GM21367 (cell line): Measurements from ENCODE around the gene REXO1.

ENCODE experiments used
- ATAC-seq: cut with Tn5 transposase; IDR thresholded peaks from one replicate; pipeline ENCODE4 v1.9.1; 2021; ENCODE audit not compliant: unreplicated experiment

The REXO1 gene

DNA sequence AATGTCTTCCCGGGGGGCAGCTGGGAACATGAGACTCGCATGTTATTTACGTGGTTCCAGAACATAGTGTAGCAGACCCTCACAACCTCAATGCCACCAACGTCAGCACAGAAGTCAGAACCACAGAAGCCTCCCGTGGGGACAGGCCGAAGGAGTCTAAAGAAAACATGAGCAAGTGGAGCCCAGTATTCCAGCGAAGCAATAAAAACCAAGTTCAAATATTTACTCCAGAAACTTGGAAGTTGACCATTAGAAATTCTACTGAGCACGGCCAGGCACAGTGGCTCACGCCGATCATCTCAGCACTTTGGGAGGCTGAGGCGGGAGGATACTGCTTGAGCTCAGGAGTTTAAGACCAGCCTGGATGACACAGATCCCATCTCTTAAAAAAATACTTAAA lies 18.3 kb downstream of the REXO1 start:
- ATAC-seq = no peak

DNA sequence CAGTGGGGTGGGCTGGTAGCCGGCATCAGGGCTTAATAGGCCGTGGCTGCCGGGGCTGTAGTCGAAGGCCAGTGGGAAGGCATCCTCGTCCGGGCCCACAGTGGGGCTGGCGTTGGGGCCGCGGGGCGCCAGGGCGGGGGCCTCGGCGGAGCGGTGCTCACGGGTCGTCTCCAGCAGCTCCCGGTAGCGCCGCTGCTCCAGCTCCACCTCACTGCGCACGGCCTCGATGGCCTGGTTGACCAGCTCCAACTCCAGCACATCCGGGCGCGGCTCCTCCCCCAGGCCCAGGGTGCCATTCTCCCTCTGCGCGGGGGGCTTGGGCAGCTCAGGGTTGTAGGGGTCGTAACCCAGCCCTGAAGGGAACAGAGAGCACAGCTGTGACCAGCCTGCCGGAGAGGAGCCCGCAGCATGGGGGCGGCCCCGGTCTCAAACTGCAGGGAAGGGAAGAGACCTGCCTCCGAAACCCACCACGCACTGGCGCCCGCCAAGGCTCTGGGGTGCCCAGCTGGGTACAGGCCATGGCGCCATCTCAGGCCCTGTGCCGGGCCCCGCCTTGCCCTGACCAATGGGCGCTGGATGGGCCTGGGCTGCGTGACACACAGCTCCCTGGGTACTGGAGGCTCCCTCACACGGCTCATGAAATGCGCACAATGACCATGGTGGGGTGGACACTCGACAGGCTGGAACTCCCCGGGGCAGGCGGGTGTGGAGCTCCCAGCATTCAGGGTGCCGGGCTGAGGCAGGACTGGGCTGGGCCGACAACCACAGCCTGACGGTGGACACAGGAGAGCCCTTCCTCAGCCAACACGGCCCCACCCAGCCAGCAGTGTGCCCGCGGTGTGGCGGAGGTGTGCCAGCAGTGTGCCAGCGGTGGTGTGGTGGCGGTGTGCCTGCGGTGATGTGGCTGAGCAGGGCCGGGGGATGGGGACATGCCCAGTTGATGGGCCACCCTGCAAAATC lies 19.7 kb downstream of the REXO1 start:
- ATAC-seq = no peak

GRCh38 chr19:1827566-1828278 lies 20.6 kb downstream of the REXO1 start:
- ATAC-seq = no peak

GRCh38 chr19:1826557-1827521 lies 21.4 kb downstream of the REXO1 start:
- no peak for ATAC-seq

- ATAC-seq = no peak
Measured at GRCh38 chr19:1825909-1826556, 22.2 kb downstream of the REXO1 start.

DNA sequence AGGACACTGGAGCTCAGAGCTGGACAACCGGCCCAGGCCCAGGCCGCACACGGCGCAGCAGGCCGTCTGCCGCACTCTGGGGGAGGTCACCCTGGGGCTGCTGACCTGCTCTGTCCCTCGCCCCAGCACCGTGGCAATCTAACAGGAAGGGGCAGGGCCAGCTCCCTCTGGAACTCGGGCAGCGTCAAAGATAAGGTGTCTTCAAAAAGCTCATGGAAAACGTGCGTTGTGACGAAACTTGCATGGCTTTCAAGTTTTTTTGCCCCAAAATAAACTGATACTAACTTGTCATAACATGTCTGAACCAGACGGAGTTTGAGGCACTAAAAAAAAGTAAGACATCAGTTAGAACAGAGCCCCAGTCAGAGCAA lies 24.0 kb downstream of the REXO1 start:
- ATAC-seq = no peak

GRCh38 chr19:1823539-1824251 lies 24.6 kb downstream of the REXO1 start:
- ATAC-seq = no peak

GRCh38 chr19:1823020-1823419 lies 25.3 kb downstream of the REXO1 start:
- no peak for ATAC-seq

GRCh38 chr19:1822210-1822609 lies 26.1 kb downstream of the REXO1 start:
- no peak for ATAC-seq

DNA sequence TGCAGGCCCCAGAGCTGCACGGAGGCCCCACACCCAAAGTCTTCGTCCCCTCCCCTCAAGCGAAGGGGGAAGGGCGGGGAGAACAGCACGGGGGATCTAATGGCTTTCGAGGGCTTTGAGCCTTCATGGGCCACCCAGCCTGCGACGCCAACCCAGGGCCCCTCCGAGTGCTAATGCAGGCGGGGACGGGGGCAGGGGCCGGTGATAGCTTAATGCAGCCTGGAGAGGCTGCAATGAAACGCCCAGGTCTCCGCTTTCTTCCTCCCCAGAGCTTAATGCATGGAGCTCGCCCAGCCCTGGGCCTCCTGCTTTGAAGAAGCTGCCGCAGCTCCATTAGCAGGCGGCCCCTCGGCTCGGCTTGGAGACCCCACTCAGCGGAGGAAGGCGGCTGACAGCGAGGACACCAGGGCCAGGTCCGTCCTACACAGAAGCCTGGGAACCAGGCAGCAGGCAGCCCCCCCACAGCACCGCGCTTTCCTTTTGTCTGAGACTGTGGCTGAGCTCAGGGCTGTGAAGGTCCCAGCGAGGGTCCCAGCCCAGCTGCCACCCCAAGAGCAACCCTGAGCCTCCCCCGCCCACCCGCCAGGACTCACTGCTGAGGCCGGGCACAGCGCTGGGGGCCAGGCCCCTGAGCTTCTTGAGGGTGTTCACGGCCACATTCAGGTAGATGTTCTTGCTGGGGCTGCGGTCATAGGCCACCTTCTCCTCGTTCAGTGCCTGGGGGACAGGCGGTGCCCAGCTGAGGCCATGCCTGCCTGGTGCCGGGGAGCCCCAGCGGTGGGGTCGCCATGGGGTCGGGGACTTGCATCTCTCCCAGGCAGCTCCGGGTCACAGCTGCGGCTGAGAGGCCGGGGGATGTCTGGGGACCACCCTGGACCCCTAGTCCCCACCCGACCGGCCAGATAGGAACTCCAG lies 28.7 kb downstream of the REXO1 start:
- ATAC-seq = no peak

GRCh38 chr19:1818549-1819195 lies 29.6 kb downstream of the REXO1 start:
- no peak for ATAC-seq

GRCh38 chr19:1817553-1818179 lies 30.6 kb downstream of the REXO1 start:
- no peak for ATAC-seq

GRCh38 chr19:1816530-1817298 lies 31.6 kb downstream of the REXO1 start:
- no peak for ATAC-seq

DNA sequence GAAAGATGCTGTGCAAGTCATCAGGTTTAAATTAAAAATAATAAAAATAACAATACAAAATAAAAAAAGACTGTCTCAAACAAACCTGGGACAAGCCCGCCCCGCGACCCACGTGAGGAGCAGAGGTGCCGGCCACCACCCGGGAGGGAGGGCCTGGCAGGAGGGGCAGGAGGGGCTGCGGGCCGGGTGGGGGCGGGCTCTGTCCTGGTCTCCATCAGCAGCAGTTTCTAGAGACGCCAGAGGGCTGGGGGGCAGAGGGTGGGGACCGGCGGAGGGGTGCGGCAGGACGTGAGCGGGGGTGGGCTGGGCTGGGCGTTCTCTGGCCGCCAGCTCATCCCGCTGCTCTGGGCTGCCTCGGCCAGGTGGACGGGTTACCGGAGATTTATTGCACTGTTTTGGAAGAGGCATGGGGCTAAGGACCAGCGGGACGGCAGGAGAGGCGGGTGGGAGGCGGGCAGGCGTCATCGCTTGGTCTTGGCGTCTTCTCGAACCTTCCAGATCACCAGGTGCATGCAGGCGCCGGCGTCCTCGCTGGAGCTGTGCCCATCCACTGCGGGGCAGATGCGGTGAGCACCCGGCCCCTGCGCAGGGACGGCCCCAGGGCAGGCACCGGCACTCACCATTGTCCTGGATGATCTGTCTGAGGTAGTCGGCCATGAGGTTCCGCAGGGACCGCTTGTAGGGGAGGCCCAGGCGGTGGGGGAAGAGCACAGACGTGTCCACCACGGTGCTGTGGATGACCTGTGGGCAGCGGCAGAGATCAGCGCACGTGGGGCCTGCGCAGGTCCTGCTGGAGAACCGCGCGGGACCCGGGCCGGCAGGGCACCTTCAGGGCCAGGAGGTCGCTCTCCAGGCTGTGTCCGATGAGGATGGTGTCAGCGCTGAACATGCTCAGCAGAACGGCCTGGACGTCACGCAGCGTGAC lies 32.4 kb downstream of the REXO1 start:
- no peak for ATAC-seq

- no peak for ATAC-seq
Measured at GRCh38 chr19:1814833-1815604, 33.3 kb downstream of the REXO1 start.
